Transverse colon (tissue), 4 donors: ENCODE results near the gene MYO16. TPM values are rescaled to one million over a fixed set of nuclear protein-coding genes. Genes with fewer than 3 reads are reported as not detected.
A peak's percentile ranks its signal among the peaks of the same experiment; 100 is the strongest.

ENCODE experiments used
- DNase-seq: peaks from one replicate; pipeline ENCODE4 v3.0.0-alpha.2; 2019
- H3K27ac ChIP-seq, 4 donors: fragments of 200-600 bp; sonication (generic); 2 replicates each; pipeline ENCODE4 v1.5.1; 2016 to 2018; ENCODE audit warnings: inconsistent platforms in 4 of 4
- H3K27me3 ChIP-seq: fragments of 200-600 bp; sonication (generic); 2 replicates; pipeline ENCODE4 v1.5.1; 2017; ENCODE audit warnings: inconsistent platforms
- H3K36me3 ChIP-seq, 4 donors: fragments of 200-600 bp; sonication (generic); 2 replicates each; pipeline ENCODE4 v1.5.1; 2017 to 2019; ENCODE audit warnings: inconsistent platforms in 4 of 4
- H3K4me1 ChIP-seq, 4 donors: fragments of 200-600 bp; sonication (generic); 2 replicates each; pipeline ENCODE4 v1.5.1; 2017 to 2020; ENCODE audit warnings: inconsistent platforms in 4 of 4
- H3K4me3 ChIP-seq, 4 donors: fragments of 200-600 bp; sonication (generic); 1 replicate in 1 of 4; 2 replicates in 3 of 4; pipeline versions ENCODE4 v1.5.1 to v1.6.1; 2017 to 2019; ENCODE audit warnings: inconsistent platforms in 4 of 4
- H3K9me3 ChIP-seq, 2 donors: fragments of 200-600 bp; sonication (generic); 2 replicates each; pipeline ENCODE4 v1.5.1; 2017 to 2019; ENCODE audit warnings: inconsistent platforms in 2 of 2
- EP300 ChIP-seq: sonication (generic); formaldehyde crosslinking; IDR thresholded peaks from one replicate; pipeline ENCODE4 v1.6.1; 2017; ENCODE audit warnings: antibody characterized with exemption, low read depth
- POLR2A ChIP-seq: fragments of 450-650 bp; IDR thresholded peaks from one replicate; pipeline ENCODE4 v1.6.1; 2016; ENCODE audit warnings: antibody characterized with exemption, mild to moderate bottlenecking, moderate library complexity
- POLR2AphosphoS5 ChIP-seq, 3 donors: sonication (generic); formaldehyde crosslinking; IDR thresholded peaks; one replicate each; pipeline ENCODE4 v1.6.1; 2016; ENCODE audit warnings: antibody characterized with exemption in 3 of 3
- WGBS, 2 donors: methylation state at CpG; one replicate each; pipeline ENCODE4 v1.1.5; 2018; ENCODE audit warnings: low coverage in 1 of 2; 5-methylcytosine and 5-hydroxymethylcytosine counted together
- in situ Hi-C, 4 donors: fragments of 200-750 bp; cut with MboI; loops; one replicate each; pipeline versions ENCODE4 v1.15.0 to v1.15.1; 2017; ENCODE audit warnings: low sequenced_read_pairs in 3 of 4, low pct_ligation_motif_present in 1 of 4, low pct_unique_long_range_greater_than_20kb in 1 of 4
- intact Hi-C: fragments of 100-400 bp; cut with DNase I; formaldehyde crosslinking; loops from one replicate; pipeline ENCODE4 v1.15.1; 2023; ENCODE audit warnings: low total_unique reads
- total RNA-seq, 4 donors: library from RNA; depleted of rRNA; stranded (reverse); fragments of >200 nt; gene quantifications; one replicate each; pipeline ENCODE4 v1.1.0, GENCODE V29; 2016
- TF ChIP-seq, protein P1 (sequence below), 5 experiments: fragments of 200-600 bp in 3 of 5; fragments of 450-650 bp in 2 of 5; sonication (generic) in 3 of 5; IDR thresholded peaks; 1 replicate in 2 of 5; 2 replicates in 3 of 5; pipeline ENCODE4 v1.5.1; 2016 to 2017; ENCODE audit warnings: antibody characterized with exemption in 5 of 5, inconsistent platforms in 3 of 5, mild to moderate bottlenecking in 2 of 5, moderate library complexity in 1 of 5

The MYO16 gene
- total RNA-seq, 4 donors from 2014 or later, result under 0.01 to 3.4 TPM; not detected in 2

- 89 to 97% methylated on average over 4 to 9 of the region's 9 CpGs for WGBS, 2 donors
- peaks cover 30% of the 10 kb centered on the region for H3K27me3 ChIP-seq
- no peak for TF ChIP-seq POLR2A
- TF ChIP-seq EP300, result no peak
- TF ChIP-seq, protein P1, sequence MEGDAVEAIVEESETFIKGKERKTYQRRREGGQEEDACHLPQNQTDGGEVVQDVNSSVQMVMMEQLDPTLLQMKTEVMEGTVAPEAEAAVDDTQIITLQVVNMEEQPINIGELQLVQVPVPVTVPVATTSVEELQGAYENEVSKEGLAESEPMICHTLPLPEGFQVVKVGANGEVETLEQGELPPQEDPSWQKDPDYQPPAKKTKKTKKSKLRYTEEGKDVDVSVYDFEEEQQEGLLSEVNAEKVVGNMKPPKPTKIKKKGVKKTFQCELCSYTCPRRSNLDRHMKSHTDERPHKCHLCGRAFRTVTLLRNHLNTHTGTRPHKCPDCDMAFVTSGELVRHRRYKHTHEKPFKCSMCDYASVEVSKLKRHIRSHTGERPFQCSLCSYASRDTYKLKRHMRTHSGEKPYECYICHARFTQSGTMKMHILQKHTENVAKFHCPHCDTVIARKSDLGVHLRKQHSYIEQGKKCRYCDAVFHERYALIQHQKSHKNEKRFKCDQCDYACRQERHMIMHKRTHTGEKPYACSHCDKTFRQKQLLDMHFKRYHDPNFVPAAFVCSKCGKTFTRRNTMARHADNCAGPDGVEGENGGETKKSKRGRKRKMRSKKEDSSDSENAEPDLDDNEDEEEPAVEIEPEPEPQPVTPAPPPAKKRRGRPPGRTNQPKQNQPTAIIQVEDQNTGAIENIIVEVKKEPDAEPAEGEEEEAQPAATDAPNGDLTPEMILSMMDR (IDR thresholded peaks at IDR 0.05), result no peak
- TF ChIP-seq POLR2AphosphoS5 (IDR thresholded peaks at IDR 0.05), result no peak
- H3K4me3 ChIP-seq, result no peak overlapping the region
- H3K36me3 ChIP-seq, result no peaks in the 10 kb centered on the region
- in situ Hi-C loops (loop anchor here in 3 of 4 donors (25.0 kb wide), 2 partner anchors 648 to 973 kb away; partner anchors contain the start of gene IRS2 (in 3 of the 3)), intact Hi-C loops (no loop called here)
- peaks cover 0 to 4% (median 0%) of the 10 kb centered on the region in 4 donors for H3K4me1 ChIP-seq
- H3K9me3 ChIP-seq, result no peaks in the 10 kb centered on the region
- no peak overlapping the region for H3K27ac ChIP-seq
- DNase-seq, result no peak
Observed at GRCh38 chr13:109139346-109139745, 509.9 kb downstream of the MYO16 start.

GRCh38 chr13:109140054-109140453 is 510.6 kb downstream of the MYO16 start:
- intact Hi-C loops, result no loop called here
- H3K27me3 ChIP-seq, result peaks cover 30% of the 10 kb centered on the region
- no peaks in the 10 kb centered on the region for H3K36me3 ChIP-seq
- H3K9me3 ChIP-seq, result no peaks in the 10 kb centered on the region
- H3K27ac ChIP-seq, result no peak overlapping the region
- H3K4me1 ChIP-seq, result peaks cover 0 to 4% (median 0%) of the 10 kb centered on the region in 4 donors
- in situ Hi-C loops, result loop anchor here (10.0 to 25.0 kb wide), 3 partner anchors 647 to 975 kb away; partner anchors contain the start of gene IRS2 (in 3 of the 4)
- H3K4me3 ChIP-seq, result peak overlapping the region in 1 of 4 donors; percentile 24
- 84% methylated on average over 31 of the region's 33 CpGs; no CpG with 5 or more reads in 1 of the 2 donors for WGBS, 2 donors
- no peak for DNase-seq
- TF ChIP-seq, protein P1 (IDR thresholded peaks at IDR 0.05), result no peak
- TF ChIP-seq POLR2AphosphoS5 (IDR thresholded peaks at IDR 0.05) (no peak), EP300 (no peak)

DNA sequence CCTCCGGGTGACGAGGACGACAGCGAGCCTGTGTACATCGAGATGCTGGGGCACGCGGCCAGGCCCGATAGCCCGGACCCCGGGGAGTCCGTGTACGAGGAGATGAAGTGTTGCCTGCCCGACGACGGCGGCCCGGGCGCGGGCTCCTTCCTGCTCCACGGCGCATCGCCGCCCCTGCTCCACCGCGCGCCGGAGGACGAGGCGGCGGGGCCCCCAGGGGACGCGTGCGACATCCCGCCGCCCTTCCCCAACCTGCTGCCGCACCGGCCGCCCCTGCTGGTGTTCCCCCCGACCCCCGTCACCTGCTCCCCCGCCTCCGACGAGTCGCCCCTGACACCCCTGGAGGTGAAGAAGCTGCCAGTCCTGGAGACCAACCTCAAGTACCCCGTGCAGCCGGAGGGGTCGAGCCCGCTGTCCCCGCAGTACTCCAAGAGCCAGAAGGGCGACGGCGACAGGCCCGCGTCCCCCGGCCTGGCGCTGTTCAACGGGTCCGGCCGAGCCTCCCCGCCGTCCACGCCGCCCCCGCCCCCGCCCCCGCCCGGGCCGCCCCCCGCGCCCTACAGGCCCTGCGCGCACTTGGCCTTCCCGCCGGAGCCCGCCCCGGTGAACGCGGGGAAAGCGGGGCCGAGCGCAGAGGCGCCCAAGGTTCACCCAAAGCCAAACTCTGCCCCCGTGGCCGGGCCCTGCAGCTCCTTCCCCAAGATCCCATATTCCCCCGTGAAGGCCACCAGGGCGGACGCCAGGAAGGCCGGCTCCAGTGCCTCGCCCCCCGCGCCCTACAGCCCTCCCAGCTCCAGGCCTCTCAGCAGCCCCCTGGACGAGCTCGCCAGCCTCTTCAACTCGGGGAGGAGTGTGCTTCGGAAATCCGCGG is 511.3 kb downstream of the MYO16 start:
- H3K36me3 ChIP-seq, result no peaks in the 10 kb centered on the region
- in situ Hi-C loops (loop anchor here (10.0 to 25.0 kb wide), 3 partner anchors 647 to 974 kb away; partner anchors contain the start of gene IRS2 (in 3 of the 4)), intact Hi-C loops (no loop called here)
- peaks cover 0 to 4% (median 0%) of the 10 kb centered on the region in 4 donors for H3K4me1 ChIP-seq
- 55% methylated on average over 37 of the region's 97 CpGs; no CpG with 5 or more reads in 1 of the 2 donors for WGBS, 2 donors
- TF ChIP-seq, protein P1 (IDR thresholded peaks at IDR 0.05), result no peak
- TF ChIP-seq POLR2AphosphoS5 (IDR thresholded peaks at IDR 0.05), result no peak
- no peak for TF ChIP-seq EP300
- TF ChIP-seq POLR2A, result no peak
- no peaks in the 10 kb centered on the region for H3K9me3 ChIP-seq
- H3K4me3 ChIP-seq, result peak overlapping the region in 3 of 4 donors; percentile 13 to 28 (median 24)
- no peak for DNase-seq
- no peak overlapping the region for H3K27ac ChIP-seq
- peaks cover 30% of the 10 kb centered on the region for H3K27me3 ChIP-seq

DNA sequence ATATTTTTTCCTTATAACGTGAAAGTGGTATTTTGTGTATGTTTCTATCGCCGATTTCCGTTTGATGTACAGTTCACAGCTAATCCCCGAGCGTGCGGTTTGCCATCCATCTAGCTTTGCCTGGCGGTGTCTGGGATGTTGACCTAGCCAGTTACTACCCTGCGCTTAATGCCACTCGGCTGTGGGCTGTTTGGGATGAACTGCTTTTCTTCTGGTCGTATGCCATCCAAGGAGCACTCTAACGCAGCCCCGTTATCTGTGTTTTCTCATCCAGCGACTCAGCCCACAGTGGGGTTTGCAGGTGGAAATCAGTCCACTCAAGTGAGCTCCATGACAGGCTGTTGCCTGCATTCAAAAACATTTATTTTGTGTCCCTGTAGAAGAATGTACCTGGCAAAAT is 512.3 kb downstream of the MYO16 start:
- Histone ChIP-seq H3K4me3 (no peak overlapping the region), H3K36me3 (no peaks in the 10 kb centered on the region), H3K4me1 (peaks cover 0 to 4% (median 0%) of the 10 kb centered on the region in 4 donors), H3K27me3 (peaks cover 30% of the 10 kb centered on the region), H3K9me3 (no peaks in the 10 kb centered on the region), H3K27ac (no peak overlapping the region)
- intact Hi-C loops (no loop called here), in situ Hi-C loops (loop anchor here (10.0 to 25.0 kb wide), 3 partner anchors 646 to 973 kb away; partner anchors contain the start of gene IRS2 (in 3 of the 4))
- DNase-seq, result no peak
- 93 to 95% methylated on average over 3 to 14 of the region's 14 CpGs for WGBS, 2 donors
- TF ChIP-seq POLR2AphosphoS5 (IDR thresholded peaks at IDR 0.05), result no peak
- no peak for TF ChIP-seq EP300
- TF ChIP-seq, protein P1 (IDR thresholded peaks at IDR 0.05), result no peak
- TF ChIP-seq POLR2A, result no peak
